ENCODE data around the gene NOVA2. TPM values are rescaled to one million over a fixed set of nuclear protein-coding genes. Genes with fewer than 3 reads are reported as not detected.

NOVA2 gene
- total and polyA plus RNA-seq, 2 donors from 2014 or later, result 0.95 to 8.5 TPM

DNA sequence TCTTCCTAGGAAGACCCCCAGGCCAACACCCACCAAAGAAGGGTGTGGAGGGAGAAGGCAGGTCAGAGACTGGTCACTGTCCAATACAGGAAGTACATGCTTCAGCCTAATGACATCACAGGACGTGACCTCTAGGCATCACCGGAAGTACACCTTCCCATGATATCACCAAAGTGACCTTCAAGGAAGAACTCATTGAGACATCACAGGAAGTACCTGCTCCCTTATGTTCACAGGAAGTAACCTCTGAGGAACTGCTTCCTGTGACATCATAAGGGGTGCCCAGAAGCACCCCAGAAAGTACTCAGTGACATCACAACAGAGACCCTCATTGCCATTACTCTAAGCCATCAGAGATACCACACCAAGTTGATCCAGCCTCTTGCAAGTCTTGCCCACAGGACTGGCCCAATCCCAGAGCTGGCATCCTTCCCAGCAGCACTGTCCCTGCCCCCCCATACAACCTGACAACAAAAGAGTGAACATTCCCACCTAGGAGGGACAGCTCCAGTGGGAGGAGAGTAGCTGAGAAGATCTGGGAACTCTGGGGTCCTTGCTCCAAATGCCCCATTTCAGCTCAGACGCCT is 34.8 kb downstream of the NOVA2 start:
- H3K4me1 ChIP-seq (ENCODE audit: control insufficient read depth in 2 of 3, insufficient read depth in 2 of 3, low read depth in 1 of 3, low read length in 3 of 3), result no peaks in the 10 kb centered on the region
- TF ChIP-seq, protein P1, sequence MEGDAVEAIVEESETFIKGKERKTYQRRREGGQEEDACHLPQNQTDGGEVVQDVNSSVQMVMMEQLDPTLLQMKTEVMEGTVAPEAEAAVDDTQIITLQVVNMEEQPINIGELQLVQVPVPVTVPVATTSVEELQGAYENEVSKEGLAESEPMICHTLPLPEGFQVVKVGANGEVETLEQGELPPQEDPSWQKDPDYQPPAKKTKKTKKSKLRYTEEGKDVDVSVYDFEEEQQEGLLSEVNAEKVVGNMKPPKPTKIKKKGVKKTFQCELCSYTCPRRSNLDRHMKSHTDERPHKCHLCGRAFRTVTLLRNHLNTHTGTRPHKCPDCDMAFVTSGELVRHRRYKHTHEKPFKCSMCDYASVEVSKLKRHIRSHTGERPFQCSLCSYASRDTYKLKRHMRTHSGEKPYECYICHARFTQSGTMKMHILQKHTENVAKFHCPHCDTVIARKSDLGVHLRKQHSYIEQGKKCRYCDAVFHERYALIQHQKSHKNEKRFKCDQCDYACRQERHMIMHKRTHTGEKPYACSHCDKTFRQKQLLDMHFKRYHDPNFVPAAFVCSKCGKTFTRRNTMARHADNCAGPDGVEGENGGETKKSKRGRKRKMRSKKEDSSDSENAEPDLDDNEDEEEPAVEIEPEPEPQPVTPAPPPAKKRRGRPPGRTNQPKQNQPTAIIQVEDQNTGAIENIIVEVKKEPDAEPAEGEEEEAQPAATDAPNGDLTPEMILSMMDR (IDR thresholded peaks at IDR 0.05; ENCODE audit: borderline replicate concordance, extremely low read depth, insufficient read depth), result no peak
- no peak for FAIRE-seq

DNA sequence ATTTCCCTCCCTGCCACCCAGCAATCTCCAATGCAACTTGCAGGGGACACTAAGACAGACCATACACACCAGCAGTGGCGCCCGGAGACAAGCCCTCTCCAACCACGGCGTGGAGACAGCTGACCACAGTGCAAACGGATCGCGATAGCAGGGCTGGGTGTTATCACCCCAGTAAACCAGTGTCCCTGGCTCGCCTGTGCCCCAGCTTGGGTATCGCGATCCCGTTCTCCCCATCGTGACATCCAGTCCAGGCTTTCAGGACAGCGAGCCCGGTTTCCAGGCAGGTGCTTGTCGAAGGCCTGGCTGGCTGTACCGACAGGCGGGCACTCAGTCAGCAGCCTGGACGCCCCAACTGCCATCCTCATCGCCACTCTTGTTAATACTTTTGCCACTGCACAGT is 38.4 kb downstream of the NOVA2 start:
- Histone ChIP-seq H3K9ac (ENCODE audit: low read length in 3 of 3) (no peak overlapping the region), H3K27me3 (ENCODE audit: control insufficient read depth, insufficient read depth, low read length) (peaks cover 3% of the 10 kb centered on the region), H3K4me1 (ENCODE audit: control insufficient read depth in 2 of 3, insufficient read depth in 2 of 3, low read depth in 1 of 3, low read length in 3 of 3) (no peaks in the 10 kb centered on the region), H3K27ac (ENCODE audit: low read depth in 2 of 2, low read length in 2 of 2) (no peak overlapping the region), H3K36me3 (ENCODE audit: control insufficient read depth in 2 of 3, insufficient read depth in 3 of 3, low read length in 3 of 3) (no peaks in the 10 kb centered on the region), H3K4me3 (ENCODE audit: low read length in 3 of 3) (no peak overlapping the region), H3K9me3 (ENCODE audit: control insufficient read depth in 2 of 3, insufficient read depth in 1 of 3, low read length in 3 of 3) (no peaks in the 10 kb centered on the region)
- intact Hi-C loops (cut with DNase I), result no loop called here
- no peak for FAIRE-seq
- TF ChIP-seq, protein P1 (IDR thresholded peaks at IDR 0.05; ENCODE audit: borderline replicate concordance, extremely low read depth, insufficient read depth), result no peak
- DNase-seq, result peak in 1 of 5 donors; percentile 55

More for the DNA sequence above, 34.8 kb downstream of the NOVA2 start:
- no peaks in the 10 kb centered on the region for H3K36me3 ChIP-seq (ENCODE audit: control insufficient read depth in 2 of 3, insufficient read depth in 3 of 3, low read length in 3 of 3)
- no peak overlapping the region for H3K4me3 ChIP-seq (ENCODE audit: low read length in 3 of 3)
- H3K27me3 ChIP-seq (ENCODE audit: control insufficient read depth, insufficient read depth, low read length), result peaks cover 3% of the 10 kb centered on the region
- DNase-seq, result no peak
- H3K27ac ChIP-seq (ENCODE audit: low read depth in 2 of 2, low read length in 2 of 2), result no peak overlapping the region
- H3K9ac ChIP-seq (ENCODE audit: low read length in 3 of 3), result no peak overlapping the region
- intact Hi-C loops (cut with DNase I), result no loop called here
- no peaks in the 10 kb centered on the region for H3K9me3 ChIP-seq (ENCODE audit: control insufficient read depth in 2 of 3, insufficient read depth in 1 of 3, low read length in 3 of 3)

DNA sequence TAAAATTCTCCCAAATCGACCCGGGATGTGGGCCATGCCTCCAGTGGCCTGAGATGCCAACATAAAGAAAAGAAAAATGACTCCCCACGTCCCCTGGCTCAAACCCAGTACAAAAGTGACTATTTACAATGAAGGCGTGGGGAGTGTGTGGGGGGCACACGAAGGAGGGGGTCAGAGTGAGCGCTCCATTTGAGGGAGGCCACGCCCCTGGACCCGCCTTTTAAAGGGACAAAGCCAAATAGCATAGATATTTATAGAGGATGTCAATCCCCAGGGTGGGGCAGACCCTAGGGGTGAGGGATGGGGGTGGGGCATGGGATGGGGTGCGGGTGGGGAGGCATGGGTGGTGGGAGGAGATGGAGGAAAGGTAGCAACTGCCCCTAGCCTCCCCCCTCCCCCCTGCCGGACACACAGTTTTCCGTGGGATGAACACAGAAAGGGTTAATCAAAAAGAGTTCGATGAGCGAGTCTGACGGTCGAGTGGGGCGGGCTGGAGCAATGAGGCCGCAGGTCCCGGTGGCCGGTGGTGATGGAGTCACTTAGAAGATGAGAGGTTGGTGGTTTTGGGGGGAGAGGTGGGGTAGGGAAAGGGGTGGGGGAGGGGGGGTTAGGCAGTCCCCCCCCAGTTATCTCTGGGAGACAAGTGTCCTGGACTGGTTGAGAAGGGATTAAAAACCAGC is 39.0 kb downstream of the NOVA2 start:
- Histone ChIP-seq H3K27me3 (ENCODE audit: control insufficient read depth, insufficient read depth, low read length) (peaks cover 3% of the 10 kb centered on the region), H3K36me3 (ENCODE audit: control insufficient read depth in 2 of 3, insufficient read depth in 3 of 3, low read length in 3 of 3) (no peaks in the 10 kb centered on the region), H3K4me3 (ENCODE audit: low read length in 3 of 3) (no peak overlapping the region), H3K4me1 (ENCODE audit: control insufficient read depth in 2 of 3, insufficient read depth in 2 of 3, low read depth in 1 of 3, low read length in 3 of 3) (no peaks in the 10 kb centered on the region), H3K9ac (ENCODE audit: low read length in 3 of 3) (no peak overlapping the region), H3K27ac (ENCODE audit: low read depth in 2 of 2, low read length in 2 of 2) (no peak overlapping the region), H3K9me3 (ENCODE audit: control insufficient read depth in 2 of 3, insufficient read depth in 1 of 3, low read length in 3 of 3) (no peaks in the 10 kb centered on the region)
- intact Hi-C loops (cut with DNase I), result no loop called here
- peak in 1 of 5 donors; percentile 52 for DNase-seq
- TF ChIP-seq, protein P1 (IDR thresholded peaks at IDR 0.05; ENCODE audit: borderline replicate concordance, extremely low read depth, insufficient read depth), result no peak
- no peak for FAIRE-seq
